NOMO-1 (cell line): ENCODE data around the gene MAP3K19.
"Not testable (repeated sequence)": the region's sequence is repeated elsewhere in the genome, so short reads cannot be mapped to it uniquely, and the experiment has no call there.

Source experiments
- DNase-seq, 2 experiments: peaks; one replicate each; lab custom pipeline; 2025; ENCODE audit not compliant: unreplicated experiment in 2 of 2; lab: John Stamatoyannopoulos, UW

MAP3K19 gene

GRCh38 chr2:135052042-135052876 lies 5.0 kb upstream of the MAP3K19 start, which contains the start of gene RAB3GAP1:
Gene RAB3GAP1 (plus strand): TSS chr2:135052292. CDS start chr2:135052308, 16 bp downstream.
- DNase-seq, result peak; percentile 80 to 86

- no peak for DNase-seq
Measured at GRCh38 chr2:135050684-135051083, 3.4 kb upstream of the MAP3K19 start.

GRCh38 chr2:135050132-135050531 lies 2.9 kb upstream of the MAP3K19 start:
- DNase-seq, result no peak

GRCh38 chr2:135048122-135048521 lies 875 bp upstream of the MAP3K19 start:
- no peak for DNase-seq

GRCh38 chr2:135043345-135043744 lies 3.9 kb downstream of the MAP3K19 start:
- no peak for DNase-seq

GRCh38 chr2:135037831-135038230 lies 9.4 kb downstream of the MAP3K19 start:
- DNase-seq, result no peak

GRCh38 chr2:135033216-135033615 lies 14.0 kb downstream of the MAP3K19 start:
- DNase-seq, result not testable (repeated sequence)

GRCh38 chr2:135030826-135031225 lies 16.4 kb downstream of the MAP3K19 start:
- no peak for DNase-seq

GRCh38 chr2:135029481-135030134 lies 17.6 kb downstream of the MAP3K19 start:
- DNase-seq, result no peak

GRCh38 chr2:135023886-135024485 lies 23.3 kb downstream of the MAP3K19 start:
- no peak for DNase-seq

GRCh38 chr2:135022952-135023880 lies 24.0 kb downstream of the MAP3K19 start:
- DNase-seq, result no peak

GRCh38 chr2:135021618-135022017 lies 25.6 kb downstream of the MAP3K19 start:
- DNase-seq, result no peak

- DNase-seq, result no peak
Measured at GRCh38 chr2:135011633-135012032, 35.6 kb downstream of the MAP3K19 start.

- DNase-seq, result no peak
Measured at GRCh38 chr2:135010200-135010942, 36.9 kb downstream of the MAP3K19 start.

GRCh38 chr2:135009339-135009738 lies 37.9 kb downstream of the MAP3K19 start:
- DNase-seq, result no peak

- no peak for DNase-seq
Measured at GRCh38 chr2:135005753-135006152, 41.5 kb downstream of the MAP3K19 start.

- peak; percentile 28 to 55 for DNase-seq
Measured at GRCh38 chr2:135004005-135004746, 43.1 kb downstream of the MAP3K19 start.

GRCh38 chr2:135002836-135003235 lies 44.4 kb downstream of the MAP3K19 start:
- DNase-seq, result no peak

GRCh38 chr2:134999521-134999920 lies 47.7 kb downstream of the MAP3K19 start:
- no peak for DNase-seq
